Epidermal melanocyte (primary cell): ENCODE data around the gene EARS2.
"Not testable (repeated sequence)": the region's sequence is repeated elsewhere in the genome, so short reads cannot be mapped to it uniquely, and the experiment has no call there.

ENCODE experiments used
- DNase-seq: peaks from one replicate; pipeline ENCODE4 v3.0.0; 2011; ENCODE audit warnings: low spot score; ENCODE audit not compliant: insufficient read length

EARS2 gene

GRCh38 chr16:23567602-23568001 is 10.5 kb upstream of the EARS2 start:
- DNase-seq, result no peak

GRCh38 chr16:23566724-23567123 is 9.6 kb upstream of the EARS2 start:
- DNase-seq, result peak; percentile 56

- DNase-seq, result no peak
Measured at GRCh38 chr16:23564575-23565363, 7.6 kb upstream of the EARS2 start.

- DNase-seq, result no peak
Measured at GRCh38 chr16:23563186-23563585, 6.0 kb upstream of the EARS2 start.

GRCh38 chr16:23562505-23562904 is 5.4 kb upstream of the EARS2 start:
- no peak for DNase-seq

- no peak for DNase-seq
Measured at GRCh38 chr16:23561586-23561985, 4.4 kb upstream of the EARS2 start.

GRCh38 chr16:23557779-23558702 is 891 bp upstream of the EARS2 start:
- no peak for DNase-seq

GRCh38 chr16:23554536-23554935 is 2.6 kb downstream of the EARS2 start:
- DNase-seq, result no peak

- DNase-seq, result no peak
Measured at GRCh38 chr16:23552161-23552560, 5.0 kb downstream of the EARS2 start.

GRCh38 chr16:23549938-23550337 is 7.2 kb downstream of the EARS2 start:
- no peak for DNase-seq

GRCh38 chr16:23544436-23544835 is 12.7 kb downstream of the EARS2 start:
- DNase-seq, result no peak

- not testable (repeated sequence) for DNase-seq
Measured at GRCh38 chr16:23540817-23541178, 16.4 kb downstream of the EARS2 start.

GRCh38 chr16:23539984-23540816 is 16.9 kb downstream of the EARS2 start:
- no peak for DNase-seq

- no peak for DNase-seq
Measured at GRCh38 chr16:23538919-23539278, 18.3 kb downstream of the EARS2 start.

- no peak for DNase-seq
Measured at GRCh38 chr16:23537390-23537789, 19.8 kb downstream of the EARS2 start.

GRCh38 chr16:23535901-23536300 is 21.2 kb downstream of the EARS2 start:
- DNase-seq, result no peak

GRCh38 chr16:23534868-23535860 is 22.0 kb downstream of the EARS2 start:
- no peak for DNase-seq

- no peak for DNase-seq
Measured at GRCh38 chr16:23532448-23532847, 24.7 kb downstream of the EARS2 start.

GRCh38 chr16:23530062-23530461 is 27.1 kb downstream of the EARS2 start:
- no peak for DNase-seq

GRCh38 chr16:23528644-23529310 is 28.4 kb downstream of the EARS2 start:
- DNase-seq, result no peak
